Glomerular endothelial cell (primary cell): Measurements from ENCODE around the gene UNC13B. TPM values are rescaled to one million over a fixed set of nuclear protein-coding genes. Genes with fewer than 3 reads are reported as not detected.

Source experiments
- DNase-seq: peaks from one replicate; pipeline ENCODE4 v3.0.0-alpha.2; 2011; ENCODE audit warnings: low read depth, low spot score; ENCODE audit errors: extremely low read depth
- total RNA-seq: library from RNA; depleted of rRNA; stranded (reverse); fragments of >200 nt; gene quantifications from 2 replicates; pipeline ENCODE4 v1.2.3, GENCODE V29; 2015

The UNC13B gene
- total RNA-seq, 1 donor from 2014 or later: 38.9 TPM

DNA sequence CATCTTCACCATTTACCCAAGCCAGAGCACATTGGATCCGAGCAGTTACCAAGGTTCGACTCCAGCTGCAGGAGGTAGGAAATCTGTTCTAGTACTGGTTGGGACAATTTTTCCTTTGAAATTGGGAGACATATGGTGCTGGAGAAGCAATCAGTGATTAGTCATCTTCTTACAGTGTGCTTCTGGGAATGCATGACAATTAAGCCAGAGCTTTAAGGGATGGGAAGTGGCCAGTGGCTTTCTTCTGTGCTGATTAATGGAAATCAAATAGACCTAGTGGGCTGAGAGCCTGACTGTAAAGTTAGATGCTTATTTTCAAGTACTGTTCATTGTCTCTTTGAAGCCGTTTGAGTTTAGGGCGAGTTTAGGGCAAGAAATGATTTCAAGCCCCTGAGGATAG, 152.1 kb downstream of the UNC13B start:
- no peak for DNase-seq

DNA sequence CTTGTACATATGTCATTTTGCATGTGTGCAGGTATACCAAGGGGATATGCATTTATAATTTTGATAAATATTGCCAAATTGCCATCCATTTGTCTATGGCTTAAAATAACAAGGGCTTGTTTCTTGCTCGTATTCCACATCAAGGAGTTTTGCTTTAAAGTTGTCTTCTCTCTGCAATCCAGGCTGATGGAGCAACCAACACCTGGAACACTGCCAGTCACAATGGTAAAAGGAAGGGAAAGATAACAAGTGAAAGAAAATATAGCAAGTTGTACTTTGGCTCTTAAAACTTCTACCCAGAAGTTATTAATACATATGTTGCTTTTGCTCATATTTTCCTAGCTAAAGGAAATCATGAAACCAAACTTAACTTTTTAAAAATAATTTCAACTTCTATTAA, 156.9 kb downstream of the UNC13B start:
- no peak for DNase-seq

GRCh38 chr9:35322075-35322885, 160.5 kb downstream of the UNC13B start:
- no peak for DNase-seq

DNA sequence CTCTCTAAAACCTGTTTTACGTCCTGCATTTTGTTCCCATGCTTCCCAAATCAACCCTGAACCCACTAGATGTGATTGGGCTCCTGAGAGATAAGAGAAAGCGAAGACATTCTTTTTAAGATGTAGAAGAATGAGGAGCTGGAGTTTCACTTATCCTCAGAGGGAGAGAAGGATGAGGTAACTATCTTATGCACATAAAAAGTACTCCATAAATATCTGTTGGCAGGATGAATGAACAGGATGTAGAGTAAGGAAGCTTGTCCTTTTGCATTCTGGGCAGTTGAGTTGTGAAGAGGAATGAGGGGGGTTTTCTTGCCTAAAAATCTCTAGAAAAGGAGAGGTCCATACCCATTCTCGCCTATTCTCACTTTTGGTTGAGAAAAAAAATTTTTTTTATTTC, 163.2 kb downstream of the UNC13B start:
- no peak for DNase-seq

- no peak for DNase-seq
These were observed 171.7 kb downstream of the UNC13B start for GRCh38 chr9:35333551-35333950.

DNA sequence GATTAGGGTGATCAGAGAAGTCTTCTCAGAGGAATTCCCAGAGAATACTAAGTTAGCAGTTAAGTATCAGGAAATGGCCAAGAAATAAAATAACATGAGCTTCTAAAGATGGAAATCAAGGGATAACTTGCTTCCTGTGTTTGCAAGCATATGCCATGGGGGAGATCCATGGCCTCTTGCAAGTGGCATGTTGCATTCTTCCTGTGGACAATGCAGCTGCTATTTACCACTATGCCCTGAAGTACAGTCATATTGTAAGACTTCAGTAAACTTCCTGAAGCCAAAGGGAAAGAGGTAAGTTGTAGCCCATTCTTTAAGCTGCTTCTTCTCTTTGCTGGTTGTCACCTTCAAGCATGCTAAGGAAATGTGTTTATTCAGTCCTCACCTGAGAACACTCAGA, 173.4 kb downstream of the UNC13B start:
- peak; percentile 80 for DNase-seq

- no peak for DNase-seq
These were observed 176.3 kb downstream of the UNC13B start for GRCh38 chr9:35338086-35338485.

DNA sequence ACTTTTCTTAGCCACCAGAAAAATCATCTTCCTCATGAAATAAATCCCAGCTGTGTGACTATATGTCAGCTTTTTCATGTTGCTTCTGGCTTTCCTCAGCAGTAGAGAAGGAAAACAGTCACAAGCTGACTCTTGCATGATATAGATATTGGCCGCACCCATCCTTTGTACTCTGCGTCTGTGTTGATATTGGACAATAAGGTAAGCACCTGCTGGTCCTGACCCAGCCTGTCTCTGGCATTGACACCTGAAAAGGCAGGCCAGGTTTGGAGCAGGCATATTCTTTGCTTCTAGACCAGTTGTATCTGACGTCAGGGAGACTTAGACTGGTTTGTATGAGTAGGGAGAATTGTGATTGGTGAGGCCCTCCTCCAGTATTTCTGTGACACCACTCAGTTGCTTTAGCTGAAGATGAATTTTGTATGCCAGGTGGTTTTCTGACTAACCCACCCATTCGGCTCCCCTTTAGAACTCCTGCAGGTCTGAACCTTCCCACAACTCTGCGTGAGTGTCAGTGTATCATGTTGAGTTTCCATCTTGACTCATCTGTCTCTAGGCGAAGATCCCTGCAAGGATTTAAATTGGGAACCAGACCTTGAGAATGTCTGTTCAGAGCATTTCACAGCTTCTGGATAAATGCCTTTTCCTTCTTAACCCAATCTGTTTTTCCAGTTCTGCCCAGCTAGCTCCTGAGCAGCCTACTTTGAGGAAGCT, 176.9 kb downstream of the UNC13B start:
- no peak for DNase-seq

DNA sequence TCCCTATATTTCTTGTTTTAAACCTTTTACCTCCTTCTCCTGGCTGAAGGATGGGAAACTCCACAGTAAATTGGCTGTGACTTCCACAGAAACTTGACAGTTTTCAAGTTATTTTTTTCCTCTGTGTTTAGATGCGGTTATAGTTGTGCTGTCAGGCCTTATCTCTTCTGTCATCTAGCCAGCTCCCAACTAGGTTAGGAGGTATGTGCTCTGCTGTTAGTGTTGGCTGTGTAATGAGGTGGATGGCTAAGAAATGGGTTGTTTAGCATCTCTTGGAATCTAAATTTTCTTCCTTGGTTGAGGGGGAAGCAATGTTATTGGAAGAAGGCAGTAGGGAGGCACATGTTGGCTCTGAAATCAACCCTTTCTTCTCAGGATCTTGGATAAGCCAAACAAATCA, 178.2 kb downstream of the UNC13B start:
- DNase-seq: no peak

DNA sequence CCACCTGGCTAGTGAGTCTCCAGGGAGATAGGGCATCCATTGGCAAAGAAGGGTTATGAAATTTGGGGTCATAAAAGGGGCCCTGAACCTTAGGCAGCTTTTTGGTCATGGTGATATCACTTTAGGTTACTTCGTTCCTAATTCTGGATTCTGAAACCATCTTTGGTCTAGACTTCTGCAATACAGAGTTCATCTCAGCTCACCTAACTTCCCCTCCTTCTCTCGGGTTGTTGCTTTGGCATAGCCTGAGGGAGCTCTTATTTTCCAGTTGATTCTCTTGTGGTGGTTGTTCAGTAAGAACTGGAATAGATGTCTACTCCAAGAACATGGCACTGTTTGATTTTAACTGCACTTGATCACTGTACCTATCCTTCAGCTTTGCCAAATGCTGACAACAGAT, 179.2 kb downstream of the UNC13B start:
- DNase-seq: no peak

GRCh38 chr9:35341585-35341984, 179.8 kb downstream of the UNC13B start:
- DNase-seq: no peak

GRCh38 chr9:35342221-35342958, 180.6 kb downstream of the UNC13B start:
- no peak for DNase-seq

DNA sequence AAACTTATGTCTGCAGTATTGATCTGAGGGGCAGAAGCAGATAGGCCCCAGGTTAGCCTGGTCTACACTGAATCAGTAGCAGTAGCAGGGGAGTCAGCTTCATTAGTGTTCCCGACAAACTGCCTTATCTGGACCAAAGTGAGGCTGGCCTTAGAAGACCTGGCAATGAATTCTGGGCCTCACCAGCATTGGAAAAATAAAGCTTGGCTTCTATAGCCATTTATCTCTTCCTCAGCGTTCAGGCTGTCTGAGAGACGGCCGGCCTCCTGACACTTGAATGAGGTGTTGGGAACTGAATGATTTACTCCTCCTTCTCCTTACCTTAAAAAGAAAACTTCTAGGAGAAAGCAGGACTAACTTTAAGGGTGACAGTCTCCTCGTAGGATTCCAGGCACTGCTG, 186.3 kb downstream of the UNC13B start:
- no peak for DNase-seq

DNA sequence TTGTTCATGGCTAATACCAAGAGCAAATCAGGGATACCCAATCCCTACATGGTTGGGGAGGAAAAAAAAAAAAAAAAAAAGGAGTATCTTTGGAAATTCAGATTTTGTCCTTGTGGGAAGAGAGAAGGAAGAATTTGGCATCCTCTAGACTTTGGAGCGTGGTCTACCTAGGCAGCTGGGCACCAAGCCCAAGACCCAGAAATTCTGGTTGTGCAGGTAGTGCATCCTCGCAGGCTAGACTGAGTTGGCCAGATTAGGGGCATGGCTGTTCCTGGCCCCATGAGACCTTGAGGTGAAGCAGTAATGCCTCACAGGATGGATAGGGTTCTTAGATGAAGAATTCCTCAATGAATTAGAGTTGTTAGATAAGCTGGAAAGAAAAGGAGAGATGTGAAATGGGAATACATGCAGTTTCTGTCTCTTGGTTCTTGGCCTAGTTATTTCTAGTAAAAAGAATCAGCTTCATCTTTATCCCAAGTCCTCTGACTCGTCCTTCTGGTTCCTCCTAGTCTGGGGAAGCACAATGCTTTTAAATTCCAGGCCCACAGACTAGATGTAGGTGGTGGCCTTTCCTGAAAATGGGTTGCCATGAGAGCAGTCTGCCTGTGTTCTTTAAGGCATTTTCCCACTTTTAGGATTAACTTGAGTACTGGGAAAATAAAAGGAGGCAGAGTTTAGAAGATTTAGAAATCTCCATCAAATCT, 187.6 kb downstream of the UNC13B start:
- DNase-seq: no peak

DNA sequence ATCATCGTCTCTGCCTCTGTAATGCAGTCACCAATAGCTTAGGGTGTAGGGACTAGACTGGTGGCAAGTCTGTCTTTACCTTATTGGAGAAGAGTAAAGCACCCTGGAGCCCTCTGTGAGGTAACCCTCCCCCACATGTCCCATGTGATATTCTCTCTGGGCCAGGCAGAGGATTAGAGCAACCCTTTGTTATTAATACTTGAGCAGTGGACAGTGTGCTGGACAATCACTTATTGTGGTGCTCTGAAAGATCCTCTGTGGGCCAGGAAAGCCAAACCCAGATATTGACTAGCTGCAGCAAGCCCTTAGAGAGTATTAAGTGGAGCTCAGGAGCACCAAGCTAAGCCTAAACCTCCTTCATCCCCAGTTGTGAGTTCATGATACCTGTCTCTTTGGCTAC, 188.4 kb downstream of the UNC13B start:
- DNase-seq: no peak

DNA sequence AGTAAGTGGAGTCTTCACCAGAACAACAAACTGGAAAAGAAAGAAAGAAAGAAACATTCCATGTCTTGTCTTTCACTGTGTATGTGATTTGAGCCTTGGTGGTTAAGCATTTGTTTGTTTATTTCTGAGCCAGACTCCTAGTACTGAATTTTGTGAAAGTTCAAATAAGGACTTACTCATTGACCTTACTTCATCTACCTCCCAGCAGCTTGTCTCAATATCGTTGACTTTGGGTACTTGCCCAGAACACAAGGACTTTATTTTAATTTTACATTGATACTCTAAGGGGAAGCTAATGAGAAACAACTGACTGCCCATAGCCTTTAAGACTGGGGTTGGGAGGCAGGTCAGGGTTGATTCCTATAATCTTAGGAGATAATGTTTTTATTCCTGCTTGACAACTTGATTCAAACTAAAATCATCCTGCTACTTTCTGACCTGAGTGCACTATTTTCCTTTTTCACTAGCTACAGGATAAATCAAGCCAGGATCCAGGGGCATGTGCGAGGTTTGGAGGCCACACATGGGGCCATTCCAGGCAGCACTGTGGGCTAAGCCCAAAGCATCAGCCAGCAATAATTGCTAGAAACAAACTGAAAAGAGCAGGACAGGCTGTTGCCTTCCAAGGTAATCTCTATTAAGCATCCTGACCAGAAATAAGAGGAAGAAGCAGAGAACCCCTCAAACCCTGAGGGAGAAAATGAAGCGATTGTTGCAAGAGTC, 189.2 kb downstream of the UNC13B start:
- no peak for DNase-seq

DNA sequence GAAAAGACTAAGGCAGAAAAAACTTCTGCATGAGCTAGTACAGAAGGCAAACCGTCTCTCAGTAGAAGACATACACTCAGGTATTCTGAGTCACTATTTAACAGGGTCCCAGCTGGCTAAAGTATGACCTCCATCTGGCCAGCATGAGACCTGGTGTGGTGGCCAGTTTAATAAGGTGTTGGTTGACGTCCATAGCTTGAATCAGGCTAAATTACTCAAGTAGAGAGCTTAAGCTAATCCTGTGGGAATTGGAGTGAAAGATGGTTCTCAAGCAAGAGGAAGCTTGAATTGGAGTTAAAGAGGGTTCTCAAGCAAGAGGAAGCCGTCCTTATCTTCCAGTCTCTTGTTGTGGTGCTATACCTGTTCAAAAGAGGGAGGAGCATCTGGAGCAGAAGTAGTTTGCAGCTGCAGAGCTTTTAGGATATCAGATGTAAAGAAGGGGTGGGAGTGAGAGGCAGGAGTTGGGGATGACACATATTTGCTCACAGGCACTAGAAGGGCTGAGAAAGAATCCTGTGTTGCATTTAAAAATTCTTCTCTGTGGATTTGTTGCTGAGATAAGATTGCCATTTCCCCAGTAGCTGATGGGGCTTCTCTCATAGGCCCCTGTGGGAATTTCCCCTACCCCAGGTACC, 192.0 kb downstream of the UNC13B start:
- no peak for DNase-seq

GRCh38 chr9:35355939-35356338, 194.1 kb downstream of the UNC13B start:
- no peak for DNase-seq

- no peak for DNase-seq
These were observed 195.3 kb downstream of the UNC13B start for GRCh38 chr9:35357116-35357515.

DNA sequence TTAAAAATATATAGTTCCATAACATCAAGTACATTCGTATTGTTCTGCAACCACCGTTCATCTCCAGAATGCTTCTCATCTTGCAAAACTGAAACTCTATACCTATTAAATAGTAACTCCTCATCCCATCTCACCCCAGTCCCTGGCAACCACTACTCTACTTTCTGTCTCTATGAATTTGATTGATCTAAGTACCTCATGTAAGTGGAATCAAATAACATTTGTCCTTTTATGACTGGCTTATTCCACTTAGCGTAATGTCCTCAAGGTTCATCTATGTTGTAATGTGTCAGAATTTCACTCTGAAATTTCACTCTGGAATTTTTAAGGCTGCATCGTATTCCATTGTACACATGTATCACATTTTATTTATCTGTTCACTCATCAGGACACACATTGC, 196.0 kb downstream of the UNC13B start:
- no peak for DNase-seq
